Ammon's horn (tissue), 1 donor: ENCODE data around the gene CDH13.

ENCODE experiments used
- DNase-seq: peaks from one replicate; pipeline ENCODE4 v3.0.0-alpha.2; 2016; ENCODE audit warnings: low spot score

CDH13 gene

GRCh38 chr16:83762141-83762991 lies 1135.6 kb downstream of the CDH13 start:
- peak; percentile 40 for DNase-seq

GRCh38 chr16:83762992-83763358 lies 1136.2 kb downstream of the CDH13 start:
- DNase-seq = no peak

GRCh38 chr16:83768986-83769385 lies 1142.2 kb downstream of the CDH13 start:
- DNase-seq = no peak

- DNase-seq = no peak
Measured at GRCh38 chr16:83769397-83770008, 1142.7 kb downstream of the CDH13 start.

GRCh38 chr16:83771306-83771942 lies 1144.7 kb downstream of the CDH13 start:
- peak; percentile 70 for DNase-seq

GRCh38 chr16:83772806-83773205 lies 1146.0 kb downstream of the CDH13 start:
- DNase-seq = peak; percentile 90

- no peak for DNase-seq
Measured at GRCh38 chr16:83774066-83774465, 1147.3 kb downstream of the CDH13 start.

- DNase-seq = no peak
Measured at GRCh38 chr16:83776944-83777343, 1150.2 kb downstream of the CDH13 start.

- DNase-seq = peak; percentile 64
Measured at GRCh38 chr16:83779886-83780285, 1153.1 kb downstream of the CDH13 start.

- DNase-seq = no peak
Measured at GRCh38 chr16:83785455-83785854, 1158.7 kb downstream of the CDH13 start.

GRCh38 chr16:83789642-83790401 lies 1163.1 kb downstream of the CDH13 start:
- DNase-seq = no peak

GRCh38 chr16:83791916-83792315 lies 1165.1 kb downstream of the CDH13 start:
- no peak for DNase-seq

- DNase-seq = no peak
Measured at GRCh38 chr16:83792391-83792790, 1165.6 kb downstream of the CDH13 start.

- no peak for DNase-seq
Measured at GRCh38 chr16:83793179-83793578, 1166.4 kb downstream of the CDH13 start.

- no peak for DNase-seq
Measured at GRCh38 chr16:83794860-83795554, 1168.2 kb downstream of the CDH13 start.

- DNase-seq = no peak
Measured at GRCh38 chr16:83797013-83797412, 1170.2 kb downstream of the CDH13 start.

- DNase-seq = no peak
Measured at GRCh38 chr16:83799336-83799735, 1172.6 kb downstream of the CDH13 start.

- no peak for DNase-seq
Measured at GRCh38 chr16:83802135-83802534, 1175.4 kb downstream of the CDH13 start.

GRCh38 chr16:83802554-83803205 lies 1175.9 kb downstream of the CDH13 start:
- no peak for DNase-seq

GRCh38 chr16:83803811-83804210 lies 1177.0 kb downstream of the CDH13 start:
- no peak for DNase-seq

- DNase-seq = no peak
Measured at GRCh38 chr16:83804366-83804765, 1177.6 kb downstream of the CDH13 start.
